Measurements from ENCODE around the gene CALD1.
A peak's percentile ranks its signal among the peaks of the same experiment; 100 is the strongest.

Gene CALD1

DNA sequence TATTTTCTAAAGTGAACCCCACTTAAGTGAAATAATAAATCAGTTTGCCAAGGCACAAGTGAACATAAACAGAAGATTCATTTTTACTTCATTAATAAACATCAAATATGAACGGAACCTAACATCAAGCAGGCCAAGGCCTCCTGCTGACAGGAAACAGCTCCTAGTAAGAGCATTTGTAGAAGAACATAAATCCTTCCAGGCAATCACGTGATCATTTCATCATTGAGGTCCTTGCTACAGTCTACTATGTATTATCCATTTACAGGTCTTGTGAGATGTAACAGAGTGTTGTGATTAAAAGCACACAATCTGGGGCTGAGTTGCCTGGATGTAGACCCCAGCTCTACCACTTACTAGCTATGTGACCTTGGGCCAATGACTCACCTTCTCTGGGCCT is 70.6 kb downstream of the CALD1 start:
- TF ChIP-seq CTCF (IDR thresholded peaks at IDR 0.05; ENCODE audit: low read length, missing control alignments): no peak
- H3K4me3 ChIP-seq (replicated peaks; ENCODE audit: low read depth, low read length): no peak overlapping the region
- no peak for DNase-seq (ENCODE audit: low read depth)

- no peak for DNase-seq (ENCODE audit: low read depth)
- H3K4me3 ChIP-seq (replicated peaks; ENCODE audit: low read depth, low read length): no peak overlapping the region
- no peak for TF ChIP-seq CTCF (IDR thresholded peaks at IDR 0.05; ENCODE audit: low read length, missing control alignments)
These were observed 71.7 kb downstream of the CALD1 start for GRCh38 chr7:134851141-134851540.

GRCh38 chr7:134852625-134853024 is 73.2 kb downstream of the CALD1 start:
- DNase-seq (ENCODE audit: low read depth): no peak
- H3K4me3 ChIP-seq (replicated peaks; ENCODE audit: low read depth, low read length): no peak overlapping the region
- TF ChIP-seq CTCF (IDR thresholded peaks at IDR 0.05; ENCODE audit: low read length, missing control alignments): no peak

DNA sequence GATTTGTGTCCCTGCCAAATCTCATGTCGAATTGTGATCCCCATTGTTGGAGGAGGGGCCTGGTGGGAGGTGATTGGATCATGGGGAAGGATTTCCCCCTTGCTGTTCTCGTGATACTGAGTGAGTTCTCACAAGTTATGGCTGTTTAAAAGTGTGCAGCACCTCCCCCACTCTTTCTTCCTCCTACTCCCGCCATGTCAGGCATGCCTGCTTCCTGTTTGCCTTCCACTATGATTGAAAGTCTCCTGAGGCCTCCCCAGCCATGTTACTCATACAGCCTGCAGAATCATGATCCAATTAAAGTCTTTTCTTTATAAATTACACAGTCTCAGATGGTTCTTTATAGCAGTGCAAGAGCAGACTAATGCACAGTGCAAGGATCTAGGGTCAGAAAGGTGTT is 75.4 kb downstream of the CALD1 start:
- no peak overlapping the region for H3K4me3 ChIP-seq (replicated peaks; ENCODE audit: low read depth, low read length)
- peak; percentile 48 for DNase-seq (ENCODE audit: low read depth)
- no peak for TF ChIP-seq CTCF (IDR thresholded peaks at IDR 0.05; ENCODE audit: low read length, missing control alignments)

DNA sequence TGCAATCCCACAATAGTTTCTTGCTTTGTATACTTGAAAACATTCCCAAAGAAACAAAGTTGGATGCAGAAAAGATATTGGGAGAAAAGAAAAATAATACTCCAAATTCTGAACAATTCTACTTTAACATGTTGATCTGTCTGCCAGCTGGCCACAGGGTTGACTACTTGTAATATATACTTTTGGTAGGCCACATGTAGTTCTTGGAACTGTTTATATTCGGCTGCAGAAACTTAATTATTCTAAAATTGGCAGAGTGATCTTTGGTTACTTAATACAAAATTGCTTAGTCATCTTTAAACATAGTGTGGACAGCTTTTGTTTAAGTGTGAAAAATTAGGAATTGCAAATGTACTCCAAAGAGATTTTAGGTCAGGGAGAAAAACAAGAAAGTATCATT is 76.0 kb downstream of the CALD1 start:
- DNase-seq (ENCODE audit: low read depth): no peak
- TF ChIP-seq CTCF (IDR thresholded peaks at IDR 0.05; ENCODE audit: low read length, missing control alignments): no peak
- no peak overlapping the region for H3K4me3 ChIP-seq (replicated peaks; ENCODE audit: low read depth, low read length)

- DNase-seq (ENCODE audit: low read depth): no peak
- H3K4me3 ChIP-seq (replicated peaks; ENCODE audit: low read depth, low read length): no peak overlapping the region
- TF ChIP-seq CTCF (IDR thresholded peaks at IDR 0.05; ENCODE audit: low read length, missing control alignments): no peak
These were observed 76.7 kb downstream of the CALD1 start for GRCh38 chr7:134856091-134856490.

DNA sequence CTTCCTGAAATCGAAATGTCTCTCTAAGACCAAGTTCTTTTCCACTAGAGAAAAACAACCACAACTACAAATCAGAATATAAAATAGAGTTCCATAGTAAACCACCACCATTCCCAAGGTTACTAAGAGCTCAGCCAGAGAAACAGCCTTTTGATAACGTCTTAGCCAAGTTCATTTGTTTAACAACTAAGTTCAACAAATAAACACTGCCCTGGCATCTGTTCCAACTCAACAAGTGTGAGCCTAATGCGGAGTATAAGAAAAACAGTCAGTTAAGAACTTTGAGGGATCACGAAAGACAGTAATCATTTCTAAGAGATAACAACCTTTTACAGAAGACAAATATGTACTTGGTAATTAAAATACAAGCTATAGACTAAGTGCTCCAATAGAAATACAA is 77.3 kb downstream of the CALD1 start:
- DNase-seq (ENCODE audit: low read depth): no peak
- no peak for TF ChIP-seq CTCF (IDR thresholded peaks at IDR 0.05; ENCODE audit: low read length, missing control alignments)
- no peak overlapping the region for H3K4me3 ChIP-seq (replicated peaks; ENCODE audit: low read depth, low read length)
